ENCODE data around the gene CACNA2D1.

CACNA2D1 gene

GRCh38 chr7:82091126-82091684 lies 352.4 kb downstream of the CACNA2D1 start:
- no peak for DNase-seq

- DNase-seq = no peak
These were observed 356.5 kb downstream of the CACNA2D1 start for GRCh38 chr7:82087099-82087498.

- DNase-seq = no peak
These were observed 358.5 kb downstream of the CACNA2D1 start for GRCh38 chr7:82085116-82085515.

- DNase-seq = no peak
These were observed 361.8 kb downstream of the CACNA2D1 start for GRCh38 chr7:82081644-82082224.

- DNase-seq = no peak
These were observed 363.2 kb downstream of the CACNA2D1 start for GRCh38 chr7:82080254-82080927.

GRCh38 chr7:82079527-82079926 lies 364.1 kb downstream of the CACNA2D1 start:
- DNase-seq = no peak

GRCh38 chr7:82078807-82079206 lies 364.8 kb downstream of the CACNA2D1 start:
- DNase-seq = no peak

GRCh38 chr7:82071468-82071867 lies 372.1 kb downstream of the CACNA2D1 start:
- DNase-seq = no peak

- no peak for DNase-seq
These were observed 375.8 kb downstream of the CACNA2D1 start for GRCh38 chr7:82067628-82068264.

- DNase-seq = no peak
These were observed 386.1 kb downstream of the CACNA2D1 start for GRCh38 chr7:82057476-82057875.

- no peak for DNase-seq
These were observed 387.3 kb downstream of the CACNA2D1 start for GRCh38 chr7:82056282-82056681.

GRCh38 chr7:82054544-82054943 lies 389.0 kb downstream of the CACNA2D1 start:
- DNase-seq = no peak

GRCh38 chr7:82053453-82054032 lies 390.0 kb downstream of the CACNA2D1 start:
- no peak for DNase-seq

GRCh38 chr7:82051601-82052000 lies 392.0 kb downstream of the CACNA2D1 start:
- DNase-seq = no peak

- DNase-seq = no peak
These were observed 392.8 kb downstream of the CACNA2D1 start for GRCh38 chr7:82050792-82051191.

GRCh38 chr7:82049891-82050533 lies 393.6 kb downstream of the CACNA2D1 start:
- no peak for DNase-seq

GRCh38 chr7:82049442-82049841 lies 394.1 kb downstream of the CACNA2D1 start:
- no peak for DNase-seq

GRCh38 chr7:82044497-82045080 lies 399.0 kb downstream of the CACNA2D1 start:
- DNase-seq = no peak

GRCh38 chr7:82039621-82040020 lies 404.0 kb downstream of the CACNA2D1 start:
- DNase-seq = no peak

- DNase-seq = no peak
These were observed 407.3 kb downstream of the CACNA2D1 start for GRCh38 chr7:82036146-82036886.

- DNase-seq = no peak
These were observed 408.1 kb downstream of the CACNA2D1 start for GRCh38 chr7:82035456-82035855.

- no peak for DNase-seq
These were observed 410.7 kb downstream of the CACNA2D1 start for GRCh38 chr7:82032901-82033300.
